ENCODE measurements around the gene LARP4.
"Not testable (repeated sequence)": the region's sequence is repeated elsewhere in the genome, so short reads cannot be mapped to it uniquely, and the experiment has no call there.

Gene LARP4

GRCh38 chr12:50508414-50508813 is 107.7 kb downstream of the LARP4 start:
- no peak overlapping the region for H3K27ac ChIP-seq (ENCODE audit: low read length)
- no peaks in the 10 kb centered on the region for H3K4me1 ChIP-seq (ENCODE audit: control insufficient read depth, insufficient read depth, low read length)
- no peaks in the 10 kb centered on the region; the same call in 1 of the 2 replicates for H3K36me3 ChIP-seq (ENCODE audit: control insufficient read depth, insufficient read depth, low read length)
- no peak for DNase-seq (ENCODE audit: low read depth, low spot score)
- H3K9me3 ChIP-seq (ENCODE audit: control insufficient read depth, insufficient read depth, low read length): no peaks in the 10 kb centered on the region
- H3K4me3 ChIP-seq (ENCODE audit: low read length): no peak overlapping the region
- WGBS (ENCODE audit: insufficient coverage, insufficient read length): no CpG with 5 or more reads among the region's 6 CpGs
- H3K27me3 ChIP-seq (ENCODE audit: control insufficient read depth, insufficient read depth, low read length): no peaks in the 10 kb centered on the region

DNA sequence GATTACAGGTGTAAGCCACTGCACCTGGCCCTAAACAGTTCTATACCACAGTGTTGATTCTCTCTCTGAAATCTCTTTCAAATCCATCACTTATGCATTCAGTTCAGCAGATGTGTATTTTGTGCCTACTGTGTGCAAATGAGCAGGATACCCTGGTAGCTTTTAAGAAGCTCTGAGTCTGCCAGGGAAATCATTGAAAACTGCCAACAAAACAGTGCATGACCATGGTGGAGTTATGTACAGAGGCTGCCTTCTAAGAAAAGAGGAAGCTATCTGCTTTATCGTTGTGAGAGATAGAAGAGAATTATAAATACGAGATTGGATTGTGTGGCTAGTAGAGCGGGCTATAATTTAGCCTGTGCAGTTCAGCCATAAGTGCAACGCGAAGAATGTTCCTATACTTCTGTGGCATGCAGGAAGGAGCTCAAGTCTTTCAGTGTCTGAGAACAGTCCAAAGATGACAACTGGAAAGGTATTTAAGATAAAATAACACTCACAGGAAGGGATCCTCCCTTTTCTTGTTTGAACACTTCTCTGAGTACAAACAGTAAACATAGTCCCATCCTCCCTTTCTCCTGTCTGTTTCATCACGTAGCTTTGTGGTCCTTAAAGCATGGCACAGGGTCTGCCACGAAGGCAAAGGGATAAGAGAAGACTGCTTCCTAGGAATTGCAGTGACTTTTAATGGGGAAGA is 108.4 kb downstream of the LARP4 start:
- Histone ChIP-seq H3K4me1 (ENCODE audit: control insufficient read depth, insufficient read depth, low read length) (no peaks in the 10 kb centered on the region), H3K4me3 (ENCODE audit: low read length) (no peak overlapping the region), H3K9me3 (ENCODE audit: control insufficient read depth, insufficient read depth, low read length) (no peaks in the 10 kb centered on the region), H3K36me3 (ENCODE audit: control insufficient read depth, insufficient read depth, low read length) (no peaks in the 10 kb centered on the region; the same call in 1 of the 2 replicates), H3K27me3 (ENCODE audit: control insufficient read depth, insufficient read depth, low read length) (no peaks in the 10 kb centered on the region), H3K27ac (ENCODE audit: low read length) (no peak overlapping the region)
- WGBS (ENCODE audit: insufficient coverage, insufficient read length): 100% methylated on average over 3 of the region's 7 CpGs
- no peak for DNase-seq (ENCODE audit: low read depth, low spot score)

DNA sequence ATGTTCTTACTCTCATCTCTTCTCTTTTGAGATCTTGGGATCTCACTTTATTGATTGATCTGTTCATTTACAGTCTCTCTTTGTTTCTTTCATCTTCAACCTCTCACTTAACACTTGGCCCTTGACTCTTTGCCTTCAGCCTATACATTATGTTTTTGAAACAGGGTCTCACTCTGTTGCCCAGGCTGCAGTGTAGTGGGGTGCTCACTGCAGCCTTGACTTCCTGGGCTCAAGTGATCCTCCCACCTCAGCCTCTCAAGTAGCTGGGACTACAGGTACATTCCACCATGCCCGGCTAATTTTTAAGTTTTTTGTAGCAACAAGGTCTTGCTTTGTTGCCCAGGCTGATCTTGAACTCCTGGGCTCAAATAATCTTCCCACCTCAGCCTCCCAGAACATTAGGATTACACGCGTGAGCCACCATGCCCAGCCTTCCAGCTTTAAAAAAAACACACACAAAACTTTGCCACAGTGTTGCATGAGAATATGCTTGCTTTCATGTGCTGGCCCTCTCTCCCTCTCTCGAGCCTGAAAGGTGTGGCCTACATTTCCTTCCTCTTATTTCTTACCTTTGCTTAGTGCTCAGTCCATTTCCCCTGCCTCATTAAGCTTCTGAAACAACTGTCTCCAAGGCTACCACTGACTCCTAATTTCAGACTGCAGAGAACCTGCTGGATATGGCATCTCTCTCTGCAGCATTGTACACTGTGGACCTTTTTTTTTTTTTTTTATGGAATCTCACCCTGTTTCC is 114.0 kb downstream of the LARP4 start:
- no peak overlapping the region for H3K4me3 ChIP-seq (ENCODE audit: low read length)
- H3K36me3 ChIP-seq (ENCODE audit: control insufficient read depth, insufficient read depth, low read length): no peaks in the 10 kb centered on the region
- no peaks in the 10 kb centered on the region for H3K27me3 ChIP-seq (ENCODE audit: control insufficient read depth, insufficient read depth, low read length)
- no CpG with 5 or more reads among the region's 4 CpGs for WGBS (ENCODE audit: insufficient coverage, insufficient read length)
- no peak overlapping the region for H3K27ac ChIP-seq (ENCODE audit: low read length)
- H3K9me3 ChIP-seq (ENCODE audit: control insufficient read depth, insufficient read depth, low read length): no peaks in the 10 kb centered on the region
- no peak for DNase-seq (ENCODE audit: low read depth, low spot score)
- no peaks in the 10 kb centered on the region for H3K4me1 ChIP-seq (ENCODE audit: control insufficient read depth, insufficient read depth, low read length)

GRCh38 chr12:50515587-50515986 is 114.9 kb downstream of the LARP4 start:
- no CpG with 5 or more reads among the region's 2 CpGs for WGBS (ENCODE audit: insufficient coverage, insufficient read length)
- H3K27ac ChIP-seq (ENCODE audit: low read length): no peak overlapping the region
- no peaks in the 10 kb centered on the region for H3K27me3 ChIP-seq (ENCODE audit: control insufficient read depth, insufficient read depth, low read length)
- no peak overlapping the region for H3K4me3 ChIP-seq (ENCODE audit: low read length)
- DNase-seq (ENCODE audit: low read depth, low spot score): no peak
- no peaks in the 10 kb centered on the region for H3K36me3 ChIP-seq (ENCODE audit: control insufficient read depth, insufficient read depth, low read length)
- H3K4me1 ChIP-seq (ENCODE audit: control insufficient read depth, insufficient read depth, low read length): no peaks in the 10 kb centered on the region
- no peaks in the 10 kb centered on the region for H3K9me3 ChIP-seq (ENCODE audit: control insufficient read depth, insufficient read depth, low read length)

- H3K27ac ChIP-seq (ENCODE audit: low read length): no peak overlapping the region
- H3K9me3 ChIP-seq (ENCODE audit: control insufficient read depth, insufficient read depth, low read length): no peaks in the 10 kb centered on the region
- no peak for DNase-seq (ENCODE audit: low read depth, low spot score)
- no peaks in the 10 kb centered on the region for H3K36me3 ChIP-seq (ENCODE audit: control insufficient read depth, insufficient read depth, low read length)
- H3K4me3 ChIP-seq (ENCODE audit: low read length): no peak overlapping the region
- H3K27me3 ChIP-seq (ENCODE audit: control insufficient read depth, insufficient read depth, low read length): no peaks in the 10 kb centered on the region
- WGBS (ENCODE audit: insufficient coverage, insufficient read length): no CpG with 5 or more reads among the region's 3 CpGs
- no peaks in the 10 kb centered on the region for H3K4me1 ChIP-seq (ENCODE audit: control insufficient read depth, insufficient read depth, low read length)
Observed at GRCh38 chr12:50517421-50518048, 116.8 kb downstream of the LARP4 start.

GRCh38 chr12:50518090-50518489 is 117.4 kb downstream of the LARP4 start:
- H3K4me3 ChIP-seq (ENCODE audit: low read length): no peak overlapping the region
- H3K27me3 ChIP-seq (ENCODE audit: control insufficient read depth, insufficient read depth, low read length): no peaks in the 10 kb centered on the region
- no peaks in the 10 kb centered on the region for H3K4me1 ChIP-seq (ENCODE audit: control insufficient read depth, insufficient read depth, low read length)
- DNase-seq (ENCODE audit: low read depth, low spot score): no peak
- WGBS (ENCODE audit: insufficient coverage, insufficient read length): no CpG with 5 or more reads among the region's 11 CpGs
- no peaks in the 10 kb centered on the region for H3K9me3 ChIP-seq (ENCODE audit: control insufficient read depth, insufficient read depth, low read length)
- no peak overlapping the region for H3K27ac ChIP-seq (ENCODE audit: low read length)
- no peaks in the 10 kb centered on the region for H3K36me3 ChIP-seq (ENCODE audit: control insufficient read depth, insufficient read depth, low read length)

GRCh38 chr12:50519353-50519752 is 118.7 kb downstream of the LARP4 start:
- Histone ChIP-seq H3K4me1 (ENCODE audit: control insufficient read depth, insufficient read depth, low read length) (no peaks in the 10 kb centered on the region), H3K27ac (ENCODE audit: low read length) (no peak overlapping the region), H3K27me3 (ENCODE audit: control insufficient read depth, insufficient read depth, low read length) (no peaks in the 10 kb centered on the region), H3K4me3 (ENCODE audit: low read length) (no peak overlapping the region), H3K36me3 (ENCODE audit: control insufficient read depth, insufficient read depth, low read length) (no peaks in the 10 kb centered on the region), H3K9me3 (ENCODE audit: control insufficient read depth, insufficient read depth, low read length) (no peaks in the 10 kb centered on the region)
- no peak for DNase-seq (ENCODE audit: low read depth, low spot score)
- WGBS (ENCODE audit: insufficient coverage, insufficient read length): no CpG with 5 or more reads among the region's 1 CpG

- Histone ChIP-seq H3K4me1 (ENCODE audit: control insufficient read depth, insufficient read depth, low read length) (no peaks in the 10 kb centered on the region), H3K36me3 (ENCODE audit: control insufficient read depth, insufficient read depth, low read length) (no peaks in the 10 kb centered on the region), H3K27me3 (ENCODE audit: control insufficient read depth, insufficient read depth, low read length) (no peaks in the 10 kb centered on the region), H3K4me3 (ENCODE audit: low read length) (no peak overlapping the region), H3K27ac (ENCODE audit: low read length) (no peak overlapping the region), H3K9me3 (ENCODE audit: control insufficient read depth, insufficient read depth, low read length) (no peaks in the 10 kb centered on the region)
- DNase-seq (ENCODE audit: low read depth, low spot score): no peak
- WGBS (ENCODE audit: insufficient coverage, insufficient read length): no CpG with 5 or more reads among the region's 8 CpGs
Observed at GRCh38 chr12:50520416-50521207, 119.9 kb downstream of the LARP4 start.

DNA sequence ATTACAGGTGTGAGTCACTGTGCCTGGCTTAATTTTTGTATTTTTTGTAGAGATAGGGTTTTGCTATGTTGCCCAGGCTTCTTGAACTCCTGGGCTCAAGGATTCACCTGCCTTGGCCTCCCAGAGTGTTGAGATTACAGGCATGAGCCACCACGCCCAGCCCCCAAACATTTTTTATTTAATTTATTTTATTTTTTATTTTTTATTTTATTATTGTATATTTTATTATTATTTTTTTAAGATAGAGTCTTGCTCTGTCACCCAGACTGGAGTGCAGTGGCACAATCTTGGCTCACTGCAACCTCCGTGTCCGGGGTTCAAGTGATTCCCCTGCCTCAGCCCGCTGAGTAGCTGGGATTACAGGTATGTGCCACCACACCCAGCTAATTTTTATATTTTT is 121.1 kb downstream of the LARP4 start:
- H3K27me3 ChIP-seq (ENCODE audit: control insufficient read depth, insufficient read depth, low read length); H3K4me3 ChIP-seq (ENCODE audit: low read length); H3K4me1 ChIP-seq (ENCODE audit: control insufficient read depth, insufficient read depth, low read length); DNase-seq (ENCODE audit: low read depth, low spot score); H3K36me3 ChIP-seq (ENCODE audit: control insufficient read depth, insufficient read depth, low read length); H3K9me3 ChIP-seq (ENCODE audit: control insufficient read depth, insufficient read depth, low read length); H3K27ac ChIP-seq (ENCODE audit: low read length): not testable (repeated sequence)
- WGBS (ENCODE audit: insufficient coverage, insufficient read length): no CpG with 5 or more reads among the region's 4 CpGs

DNA sequence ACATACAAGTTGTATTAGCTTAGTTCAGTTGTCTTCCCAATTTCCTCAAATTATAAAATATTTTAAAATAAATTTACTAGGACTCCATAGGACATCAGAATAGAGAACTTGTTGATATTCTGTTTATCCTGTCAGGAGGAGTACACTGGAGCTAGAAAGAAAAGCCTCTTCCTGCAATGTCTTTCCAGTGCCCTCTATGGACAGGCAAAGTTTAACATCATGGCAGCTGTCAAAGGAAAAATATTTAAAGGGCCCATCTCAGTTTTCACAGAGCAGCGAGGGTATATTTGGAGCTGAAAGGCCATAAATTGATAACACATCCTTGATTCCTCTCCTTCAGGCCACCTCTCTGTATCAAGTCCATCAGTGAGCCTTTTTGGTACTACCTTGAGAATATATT is 123.1 kb downstream of the LARP4 start:
- Histone ChIP-seq H3K4me3 (ENCODE audit: low read length) (no peak overlapping the region), H3K36me3 (ENCODE audit: control insufficient read depth, insufficient read depth, low read length) (no peaks in the 10 kb centered on the region), H3K9me3 (ENCODE audit: control insufficient read depth, insufficient read depth, low read length) (no peaks in the 10 kb centered on the region), H3K27ac (ENCODE audit: low read length) (no peak overlapping the region), H3K4me1 (ENCODE audit: control insufficient read depth, insufficient read depth, low read length) (no peaks in the 10 kb centered on the region), H3K27me3 (ENCODE audit: control insufficient read depth, insufficient read depth, low read length) (no peaks in the 10 kb centered on the region)
- no peak for DNase-seq (ENCODE audit: low read depth, low spot score)
- no CpG with 5 or more reads among the region's 1 CpG for WGBS (ENCODE audit: insufficient coverage, insufficient read length)
